Neural progenitor cell (in vitro differentiated cells): Measurements from ENCODE around the gene RNMT. TPM values are rescaled to one million over a fixed set of nuclear protein-coding genes. Genes with fewer than 3 reads are reported as not detected.

Source experiments
- DNase-seq: peaks from one replicate; pipeline ENCODE4 v3.0.0-alpha.2; 2016; ENCODE audit warnings: low spot score
- H2AFZ ChIP-seq: fragments of 200-600 bp; sonication (generic); replicated peaks from 2 replicates; pipeline ENCODE4 v1.6.1; 2016; ENCODE audit warnings: antibody characterized with exemption
- H3F3A ChIP-seq: fragments of 200-600 bp; sonication (generic); 2 replicates; pipeline ENCODE4 v1.6.1; 2016; ENCODE audit warnings: antibody characterized with exemption, low read depth
- H3K27ac ChIP-seq: fragments of 200-600 bp; sonication (generic); 2 replicates; pipeline ENCODE4 v1.5.1; 2016; ENCODE audit warnings: mild to moderate bottlenecking
- H3K27me3 ChIP-seq: fragments of 200-600 bp; sonication (generic); 2 replicates; pipeline ENCODE4 v1.6.1; 2016; ENCODE audit warnings: mild to moderate bottlenecking, moderate library complexity
- H3K36me3 ChIP-seq: fragments of 200-600 bp; sonication (generic); 2 replicates; pipeline ENCODE4 v1.5.1; 2016
- H3K4me1 ChIP-seq: fragments of 200-600 bp; sonication (generic); 2 replicates; pipeline ENCODE4 v1.6.1; 2016; ENCODE audit warnings: mixed run types
- H3K4me2 ChIP-seq: fragments of 200-600 bp; sonication (generic); 2 replicates; pipeline ENCODE4 v1.6.1; 2016
- H3K4me3 ChIP-seq: fragments of 200-600 bp; sonication (generic); 2 replicates; pipeline ENCODE4 v1.5.1; 2016
- H3K79me2 ChIP-seq: fragments of 200-600 bp; sonication (generic); 2 replicates; pipeline ENCODE4 v1.6.1; 2016; ENCODE audit warnings: low read depth
- H3K9ac ChIP-seq: fragments of 200-600 bp; sonication (generic); 2 replicates; pipeline ENCODE4 v1.6.1; 2016
- H3K9me3 ChIP-seq: fragments of 200-600 bp; sonication (generic); 2 replicates; pipeline ENCODE4 v1.5.1; 2016; ENCODE audit warnings: low read depth
- H4K20me1 ChIP-seq: fragments of 200-600 bp; sonication (generic); 2 replicates; pipeline ENCODE4 v1.6.1; 2016; ENCODE audit warnings: low read depth
- H3K27ac Mint-ChIP-seq: 3 replicates; pipeline ENCODE4 v1.8.0; 2021; ENCODE audit warnings: mixed read lengths
- H3K27me3 Mint-ChIP-seq: 2 replicates; pipeline ENCODE4 v1.8.0; 2022; ENCODE audit warnings: low read depth, mild to moderate bottlenecking, inconsistent platforms, moderate library complexity, mixed read lengths; ENCODE audit not compliant: insufficient read depth
- H3K36me3 Mint-ChIP-seq: 3 replicates; pipeline ENCODE4 v1.8.0; 2021; ENCODE audit warnings: mixed read lengths
- H3K4me1 Mint-ChIP-seq: 3 replicates; pipeline ENCODE4 v1.8.0; 2021; ENCODE audit warnings: mixed read lengths
- H3K4me3 Mint-ChIP-seq: 3 replicates; pipeline ENCODE4 v1.8.0; 2021; ENCODE audit warnings: mild to moderate bottlenecking, moderate library complexity, mixed read lengths
- H3K9me3 Mint-ChIP-seq: 3 replicates; pipeline ENCODE4 v1.8.0; 2020; ENCODE audit warnings: mixed read lengths
- CTCF ChIP-seq: fragments of 200-600 bp; sonication (generic); IDR thresholded peaks from 2 replicates; pipeline ENCODE4 v1.5.1; 2017; ENCODE audit warnings: antibody characterized with exemption, mild to moderate bottlenecking
- EZH2 ChIP-seq: fragments of 200-600 bp; sonication (generic); IDR thresholded peaks from 2 replicates; pipeline ENCODE4 v1.6.1; 2017; ENCODE audit warnings: antibody characterized with exemption, mild to moderate bottlenecking, moderate library complexity
- EZH2phosphoT487 ChIP-seq: fragments of 200-600 bp; sonication (generic); IDR thresholded peaks from 2 replicates; pipeline ENCODE4 v1.6.1; 2017; ENCODE audit warnings: antibody characterized with exemption
- total RNA-seq: library from RNA; depleted of rRNA; stranded (reverse); fragments of >200 nt; gene quantifications from 2 replicates; pipeline ENCODE4 v1.2.3, GENCODE V29; 2015; ENCODE audit warnings: low replicate concordance

RNMT gene
- total RNA-seq, 1 donor from 2014 or later, result 70.4 TPM

DNA sequence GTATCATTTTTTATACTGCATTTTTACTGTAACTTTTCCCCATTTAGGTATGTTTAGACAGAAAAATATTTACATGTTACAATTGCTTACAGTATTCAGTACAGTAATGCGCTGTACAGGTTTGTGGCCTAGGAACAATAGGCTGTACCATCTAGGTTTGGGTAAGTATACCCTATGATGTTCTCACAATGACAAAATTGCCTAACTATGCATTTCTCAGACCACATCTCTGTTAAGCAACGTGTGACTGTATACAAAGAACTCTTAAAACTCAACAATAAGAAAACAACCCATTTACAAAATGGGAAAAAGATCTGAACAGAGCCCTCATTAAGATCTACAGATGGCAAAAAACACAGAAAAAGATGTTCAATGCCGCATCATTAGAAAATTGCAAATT lies 29.5 kb upstream of the RNMT start:
- no peak for DNase-seq
- Mint-ChIP-seq H3K9me3 (peaks cover 67% of the 10 kb centered on the region), H3K36me3 (peaks cover 11% of the 10 kb centered on the region), H3K27ac (no peak overlapping the region), H3K4me3 (no peak overlapping the region), H3K4me1 (no peaks in the 10 kb centered on the region), H3K27me3 (peaks cover 5% of the 10 kb centered on the region)
- no peaks in the 10 kb centered on the region for H3K36me3 ChIP-seq
- no peaks in the 10 kb centered on the region for H3K27me3 ChIP-seq
- H3K4me1 ChIP-seq, result no peaks in the 10 kb centered on the region
- no peak overlapping the region for H3K9ac ChIP-seq
- H3K4me3 ChIP-seq, result no peak overlapping the region
- H2AFZ ChIP-seq, result no peak overlapping the region
- H3K27ac ChIP-seq, result no peak overlapping the region
- H3K79me2 ChIP-seq, result peaks cover 29% of the 10 kb centered on the region
- H3K9me3 ChIP-seq, result no peaks in the 10 kb centered on the region
- TF ChIP-seq CTCF (no peak), EZH2phosphoT487 (no peak), EZH2 (no peak)
- H4K20me1 ChIP-seq, result no peaks in the 10 kb centered on the region
- no peak overlapping the region for H3K4me2 ChIP-seq
- H3F3A ChIP-seq, result no peaks in the 10 kb centered on the region

DNA sequence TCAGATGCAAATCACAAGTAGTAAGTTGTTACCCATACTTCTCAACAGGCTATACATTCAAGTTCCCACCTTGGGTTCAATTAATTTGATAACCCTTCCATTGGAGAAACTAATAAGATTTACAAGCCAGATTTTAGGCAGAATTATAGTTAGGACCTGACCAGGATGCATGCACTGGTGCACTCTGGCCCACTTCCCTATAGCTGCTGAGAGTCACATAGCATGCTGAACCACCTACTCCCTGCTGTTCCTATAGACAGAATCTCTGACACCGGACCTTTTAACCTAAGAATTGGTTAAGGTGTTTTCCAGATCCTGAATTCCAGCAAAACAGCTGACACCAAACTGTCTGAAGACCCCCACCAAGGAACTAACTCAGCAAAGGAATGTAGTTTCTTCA lies 26.3 kb upstream of the RNMT start:
- H3K79me2 ChIP-seq, result peaks cover 28% of the 10 kb centered on the region
- no peak overlapping the region for H3K9ac ChIP-seq
- peaks cover 7% of the 10 kb centered on the region for H3K36me3 ChIP-seq
- H2AFZ ChIP-seq, result no peak overlapping the region
- H3K9me3 Mint-ChIP-seq, result peaks cover 65% of the 10 kb centered on the region
- H3K27me3 ChIP-seq, result no peaks in the 10 kb centered on the region
- no peaks in the 10 kb centered on the region for H4K20me1 ChIP-seq
- no peaks in the 10 kb centered on the region for H3K4me1 Mint-ChIP-seq
- no peak for DNase-seq
- H3K4me2 ChIP-seq, result no peak overlapping the region
- H3K27ac Mint-ChIP-seq, result no peak overlapping the region
- H3K36me3 Mint-ChIP-seq, result peaks cover 18% of the 10 kb centered on the region
- no peak overlapping the region for H3K4me3 Mint-ChIP-seq
- H3F3A ChIP-seq, result no peaks in the 10 kb centered on the region
- peaks cover 26% of the 10 kb centered on the region for H3K9me3 ChIP-seq
- TF ChIP-seq EZH2phosphoT487 (no peak), CTCF (no peak), EZH2 (no peak)
- H3K4me3 ChIP-seq, result no peak overlapping the region
- H3K27me3 Mint-ChIP-seq, result peaks cover 5% of the 10 kb centered on the region
- H3K27ac ChIP-seq, result no peak overlapping the region
- H3K4me1 ChIP-seq, result no peaks in the 10 kb centered on the region

DNA sequence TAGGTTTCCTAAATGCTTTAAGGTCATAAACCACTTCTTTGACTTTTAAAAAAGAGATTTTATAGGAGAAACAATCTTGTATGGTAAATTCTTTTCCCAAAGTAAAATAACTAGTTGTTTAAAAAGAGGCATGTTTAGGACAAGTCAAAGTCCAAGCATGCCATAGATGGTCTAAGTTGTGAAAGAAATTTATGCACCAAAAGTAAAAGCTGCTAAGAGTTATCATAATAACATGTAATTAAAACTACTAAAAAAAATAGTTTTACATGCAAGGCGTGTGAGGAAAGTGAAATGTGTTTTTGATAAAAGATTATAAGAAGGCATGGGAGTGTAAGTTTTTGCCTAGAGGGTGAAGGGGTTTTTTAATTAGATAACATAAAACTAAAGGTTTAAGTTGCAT lies 22.6 kb upstream of the RNMT start:
- Mint-ChIP-seq H3K9me3 (peaks cover 61% of the 10 kb centered on the region), H3K4me1 (no peaks in the 10 kb centered on the region), H3K27ac (no peak overlapping the region), H3K36me3 (peaks cover 21% of the 10 kb centered on the region), H3K4me3 (no peak overlapping the region), H3K27me3 (no peaks in the 10 kb centered on the region)
- Histone ChIP-seq H3K4me2 (no peak overlapping the region), H4K20me1 (no peaks in the 10 kb centered on the region), H3F3A (no peaks in the 10 kb centered on the region), H3K27me3 (no peaks in the 10 kb centered on the region), H3K9me3 (peaks cover 26% of the 10 kb centered on the region), H3K27ac (no peak overlapping the region), H3K4me1 (no peaks in the 10 kb centered on the region), H3K9ac (no peak overlapping the region), H3K4me3 (no peak overlapping the region), H3K36me3 (peaks cover 7% of the 10 kb centered on the region), H3K79me2 (peaks cover 11% of the 10 kb centered on the region), H2AFZ (no peak overlapping the region)
- DNase-seq, result peak; percentile 15
- TF ChIP-seq CTCF (no peak), EZH2 (no peak), EZH2phosphoT487 (no peak)
